AG09309 (cell line): ENCODE results near the gene RPS6KA3.

ENCODE experiments used
- DNase-seq: peaks from one replicate; pipeline ENCODE4 v3.0.0-alpha.2; 2010; ENCODE audit warnings: low read depth
- H3K4me3 ChIP-seq: 2 replicates; pipeline ENCODE4 v1.5.1; 2011; ENCODE audit warnings: mild to moderate bottlenecking, low read depth, low read length, moderate library complexity; ENCODE audit not compliant: control insufficient read depth
- TF ChIP-seq, protein P1 (sequence below): IDR thresholded peaks from 2 replicates; pipeline ENCODE4 v1.5.1; 2011; ENCODE audit warnings: mild to moderate bottlenecking, low read depth, low read length, inconsistent platforms; ENCODE audit not compliant: insufficient read depth, control insufficient read depth; ENCODE audit errors: missing control alignments

The RPS6KA3 gene

DNA sequence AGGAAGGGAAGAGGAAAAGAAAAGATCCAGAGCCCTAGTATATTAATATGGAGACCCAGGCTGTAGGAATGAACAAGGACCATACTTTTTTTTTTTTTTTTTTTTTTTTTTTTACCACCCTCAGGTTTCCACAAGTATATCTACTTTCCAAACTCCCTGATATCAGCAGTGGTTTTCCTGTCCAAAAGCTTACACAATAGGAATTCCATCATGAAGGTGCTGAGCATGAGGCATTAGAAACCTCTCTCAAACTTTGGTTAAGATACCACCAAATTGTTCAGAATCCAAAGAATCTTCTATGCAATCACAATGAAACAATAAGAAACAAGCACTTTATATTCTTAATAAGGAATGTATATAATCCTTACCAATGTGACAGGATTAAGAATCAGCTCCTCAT lies 26.5 kb downstream of the RPS6KA3 start:
- H3K4me3 ChIP-seq: no peak overlapping the region
- TF ChIP-seq, protein P1, sequence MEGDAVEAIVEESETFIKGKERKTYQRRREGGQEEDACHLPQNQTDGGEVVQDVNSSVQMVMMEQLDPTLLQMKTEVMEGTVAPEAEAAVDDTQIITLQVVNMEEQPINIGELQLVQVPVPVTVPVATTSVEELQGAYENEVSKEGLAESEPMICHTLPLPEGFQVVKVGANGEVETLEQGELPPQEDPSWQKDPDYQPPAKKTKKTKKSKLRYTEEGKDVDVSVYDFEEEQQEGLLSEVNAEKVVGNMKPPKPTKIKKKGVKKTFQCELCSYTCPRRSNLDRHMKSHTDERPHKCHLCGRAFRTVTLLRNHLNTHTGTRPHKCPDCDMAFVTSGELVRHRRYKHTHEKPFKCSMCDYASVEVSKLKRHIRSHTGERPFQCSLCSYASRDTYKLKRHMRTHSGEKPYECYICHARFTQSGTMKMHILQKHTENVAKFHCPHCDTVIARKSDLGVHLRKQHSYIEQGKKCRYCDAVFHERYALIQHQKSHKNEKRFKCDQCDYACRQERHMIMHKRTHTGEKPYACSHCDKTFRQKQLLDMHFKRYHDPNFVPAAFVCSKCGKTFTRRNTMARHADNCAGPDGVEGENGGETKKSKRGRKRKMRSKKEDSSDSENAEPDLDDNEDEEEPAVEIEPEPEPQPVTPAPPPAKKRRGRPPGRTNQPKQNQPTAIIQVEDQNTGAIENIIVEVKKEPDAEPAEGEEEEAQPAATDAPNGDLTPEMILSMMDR: no peak
- no peak for DNase-seq

DNA sequence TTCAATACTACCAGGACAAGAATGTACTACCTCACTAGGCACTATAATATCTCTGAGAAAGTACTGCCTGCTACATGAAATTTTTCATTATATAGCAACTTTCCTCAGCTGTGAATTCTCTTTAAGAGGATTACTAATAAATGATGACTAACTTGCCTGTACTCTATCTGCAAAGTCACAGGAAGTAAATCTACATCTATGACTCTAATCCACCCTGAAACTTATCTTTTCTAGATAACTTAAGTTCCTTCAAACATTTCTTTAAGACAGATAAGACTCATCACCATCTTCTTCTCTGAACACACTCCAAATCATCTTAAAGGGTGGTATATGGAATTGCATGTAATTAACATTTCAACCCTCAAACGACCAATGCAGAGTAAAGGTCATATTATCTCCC lies 28.8 kb downstream of the RPS6KA3 start:
- H3K4me3 ChIP-seq: no peak overlapping the region
- TF ChIP-seq, protein P1: no peak
- no peak for DNase-seq

DNA sequence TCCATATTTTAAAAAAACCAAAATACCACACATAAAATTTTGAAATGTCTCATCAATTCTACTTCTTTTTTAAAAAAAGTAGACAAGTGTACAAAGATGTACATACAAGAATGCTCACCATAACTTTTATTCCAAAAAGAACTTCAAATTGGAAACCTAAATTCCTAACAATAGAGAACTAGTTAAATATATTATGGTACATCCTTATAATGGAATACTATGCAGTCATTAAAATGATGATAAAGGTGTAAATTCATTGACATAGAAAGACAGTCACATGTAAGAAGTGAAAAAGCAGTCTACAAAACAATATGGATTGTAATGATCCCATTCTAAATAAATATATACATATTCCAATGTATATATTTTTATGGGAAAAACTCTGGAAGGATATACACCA lies 31.0 kb downstream of the RPS6KA3 start:
- TF ChIP-seq, protein P1: no peak
- H3K4me3 ChIP-seq: no peak overlapping the region
- DNase-seq: no peak

DNA sequence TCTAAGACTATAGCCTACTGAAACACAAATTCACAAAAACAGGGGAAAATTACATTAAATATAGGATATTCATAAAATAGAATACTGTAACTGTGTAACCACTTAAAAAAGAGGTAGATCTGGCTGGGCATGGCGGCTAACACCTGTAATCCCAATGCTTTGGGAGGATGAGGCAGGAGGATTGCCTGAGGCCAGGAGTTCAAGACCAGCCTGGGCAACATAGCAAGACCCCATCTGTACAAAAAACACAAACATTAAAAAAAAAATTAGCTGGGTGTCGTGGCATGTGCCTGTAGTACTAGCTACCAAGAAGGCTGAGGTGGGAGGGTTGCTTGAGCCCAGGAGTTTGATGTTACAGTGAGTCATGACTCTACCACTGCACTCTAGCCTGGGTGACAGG lies 33.4 kb downstream of the RPS6KA3 start:
- DNase-seq: no peak
- TF ChIP-seq, protein P1: no peak
- no peak overlapping the region for H3K4me3 ChIP-seq

DNA sequence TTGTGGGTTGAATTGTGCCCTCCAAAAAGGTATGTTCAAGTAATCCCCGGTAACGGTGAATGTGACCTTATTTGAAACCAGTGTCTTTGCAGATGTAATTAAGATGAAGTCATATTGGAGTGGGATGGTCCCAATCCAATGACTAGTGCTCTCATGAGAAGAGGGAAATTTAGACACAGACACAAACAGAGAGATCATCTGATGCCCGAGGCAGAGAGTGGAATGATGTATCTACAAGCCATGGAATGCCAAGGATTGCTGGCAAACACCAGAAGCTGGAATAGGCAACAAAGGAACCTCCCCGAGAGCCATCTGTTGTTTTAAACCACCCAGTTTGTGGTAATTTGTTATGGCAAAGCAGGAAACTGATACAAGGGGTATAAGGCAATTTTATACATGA lies 35.1 kb downstream of the RPS6KA3 start:
- H3K4me3 ChIP-seq: no peak overlapping the region
- DNase-seq: no peak
- TF ChIP-seq, protein P1: no peak

DNA sequence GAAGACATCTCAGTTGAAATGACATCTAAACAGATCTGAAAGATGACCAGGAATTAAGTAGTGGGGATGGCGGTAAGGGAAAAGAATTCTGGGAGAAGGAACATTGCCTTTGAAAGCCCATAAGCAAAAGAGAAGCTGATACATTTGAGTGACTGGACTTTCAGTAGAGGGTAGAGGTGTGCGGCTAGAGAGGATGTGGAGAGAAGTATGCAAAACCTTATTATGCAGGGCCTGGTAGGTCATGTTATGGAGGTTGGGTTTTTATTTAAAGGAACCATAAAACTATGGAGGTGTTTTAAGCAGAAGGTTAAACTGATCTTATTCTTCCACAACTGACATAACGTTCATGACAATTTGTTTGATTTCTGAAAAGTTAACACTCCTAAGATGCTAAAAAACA lies 36.3 kb downstream of the RPS6KA3 start:
- TF ChIP-seq, protein P1: no peak
- no peak overlapping the region for H3K4me3 ChIP-seq
- no peak for DNase-seq

DNA sequence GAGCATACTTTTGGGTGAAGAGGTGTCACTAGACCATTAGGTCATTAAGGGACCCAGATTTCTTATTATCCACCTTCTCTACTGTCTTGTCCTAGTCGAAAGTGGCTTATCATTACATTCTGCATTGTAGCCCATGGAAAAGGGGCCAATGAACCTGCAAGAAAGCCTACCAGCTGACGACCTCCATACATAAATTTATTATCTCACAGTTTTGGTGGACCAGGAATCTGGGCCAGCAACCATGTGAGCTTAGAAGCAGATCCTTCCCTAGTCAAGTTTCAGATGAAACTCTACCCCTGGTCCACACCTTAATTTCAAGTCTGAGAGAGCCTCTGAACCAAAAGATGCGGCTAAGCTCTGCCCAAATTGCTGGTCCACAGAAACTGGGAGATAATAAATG lies 37.6 kb downstream of the RPS6KA3 start:
- H3K4me3 ChIP-seq: no peak overlapping the region
- no peak for DNase-seq
- TF ChIP-seq, protein P1: no peak
